B cell (primary cell): ENCODE results near the gene PAFAH1B2. TPM values are rescaled to one million over a fixed set of nuclear protein-coding genes. Genes with fewer than 3 reads are reported as not detected.

ENCODE experiments used
- ATAC-seq: fragments of 200-7000 bp; cut with Tn5 transposase; one replicate; pipeline ENCODE4 v1.10.0; 2021; ENCODE audit warnings: low read depth, mild to moderate bottlenecking, moderate number of reproducible peaks, moderate library complexity
- CTCF ChIA-PET: fragments of 350-600 bp; sonication (Branson Sonifier 250); formaldehyde crosslinking; loops from one replicate; lab custom pipeline; 2021; ENCODE audit warnings: antibody characterized with exemption, inconsistent platforms; lab: Charles Lee
- POLR2A ChIA-PET: fragments of 350-600 bp; sonication (Branson Sonifier 250); formaldehyde crosslinking; loops from one replicate; lab custom pipeline; 2021; ENCODE audit warnings: antibody characterized with exemption; lab: Charles Lee
- DNase-seq: peaks from one replicate; pipeline ENCODE4 v3.0.0; 2013
- H2AFZ ChIP-seq: 2 replicates; pipeline ENCODE4 v1.6.1; 2012; ENCODE audit warnings: mild to moderate bottlenecking, low read depth, low read length; ENCODE audit not compliant: insufficient read depth, poor library complexity, severe bottlenecking
- H3K27ac ChIP-seq, 2 donors: 1 replicate in 1 of 2; 2 replicates in 1 of 2; pipeline ENCODE4 v1.5.1; 2012 to 2013; ENCODE audit warnings: low read length in 2 of 2, mild to moderate bottlenecking in 2 of 2, moderate library complexity in 1 of 2
- H3K27me3 ChIP-seq, 4 experiments: fragments of 200-600 bp in 1 of 4; sonication (generic) in 1 of 4; replicated peaks in 1 of 4; 1 replicate in 2 of 4; 2 replicates in 2 of 4; pipeline versions ENCODE4 v1.6.1 to v1.7.0; 2013 to 2016; ENCODE audit warnings: low read length in 3 of 4, mild to moderate bottlenecking in 2 of 4, mixed read lengths in 1 of 4, moderate library complexity in 1 of 4; ENCODE audit not compliant: insufficient read depth in 4 of 4, control insufficient read depth in 3 of 4; ENCODE audit errors: control extremely low read depth in 1 of 4
- H3K36me3 ChIP-seq, 2 experiments: replicated peaks in 1 of 2; 1 replicate in 1 of 2; 2 replicates in 1 of 2; pipeline versions ENCODE4 v1.6.1 to v1.7.1; 2013; ENCODE audit warnings: low read length in 1 of 2; ENCODE audit not compliant: insufficient read depth in 2 of 2, control insufficient read depth in 1 of 2; ENCODE audit errors: control extremely low read depth in 1 of 2, extremely low read depth in 1 of 2
- H3K4me1 ChIP-seq, 2 donors: fragments of 200-600 bp in 1 of 2; sonication (generic) in 1 of 2; 1 replicate in 1 of 2; 2 replicates in 1 of 2; pipeline versions ENCODE4 v1.5.1 to v1.6.1; 2013 to 2017; ENCODE audit warnings: low read length in 2 of 2; ENCODE audit not compliant: control insufficient read depth in 2 of 2, insufficient read depth in 2 of 2
- H3K4me2 ChIP-seq: replicated peaks from 2 replicates; pipeline ENCODE3; 2012; ENCODE audit warnings: mild to moderate bottlenecking, low read depth, low read length; ENCODE audit not compliant: poor library complexity, severe bottlenecking
- H3K4me3 ChIP-seq, 5 experiments: fragments of 200-600 bp in 1 of 5; sonication (generic) in 1 of 5; 1 replicate in 3 of 5; 2 replicates in 2 of 5; pipeline versions ENCODE4 v1.5.1 to v1.7.0; 2011 to 2016; ENCODE audit warnings: low read length in 4 of 5, mild to moderate bottlenecking in 4 of 5, low read depth in 2 of 5, control low read depth in 1 of 5, moderate library complexity in 1 of 5; ENCODE audit not compliant: insufficient read depth in 1 of 5; ENCODE audit errors: control extremely low read depth in 1 of 5, extremely low read depth in 1 of 5
- H3K79me2 ChIP-seq: fragments of 200-600 bp; sonication (generic); one replicate; pipeline ENCODE4 v1.6.0; 2016; ENCODE audit warnings: low read length; ENCODE audit not compliant: control insufficient read depth, insufficient read depth
- H3K9ac ChIP-seq: fragments of 200-600 bp; sonication (generic); 2 replicates; pipeline ENCODE4 v1.6.1; 2017; ENCODE audit warnings: mild to moderate bottlenecking, low read length, moderate library complexity
- H3K9me3 ChIP-seq, 3 donors: one replicate each; pipeline versions ENCODE4 v1.6.1 to v1.7.1; 2013; ENCODE audit warnings: low read length in 2 of 3; ENCODE audit not compliant: control insufficient read depth in 2 of 3, insufficient read depth in 1 of 3; ENCODE audit errors: control extremely low read depth in 1 of 3
- H4K20me1 ChIP-seq: 2 replicates; pipeline ENCODE4 v1.6.0; 2012; ENCODE audit warnings: mild to moderate bottlenecking, low read length; ENCODE audit not compliant: insufficient read depth, control insufficient read depth, poor library complexity, severe bottlenecking
- H3K27ac Mint-ChIP-seq: one replicate; pipeline ENCODE4 v1.8.0; 2021; ENCODE audit warnings: mixed read lengths
- H3K27me3 Mint-ChIP-seq: one replicate; pipeline ENCODE4 v1.8.0; 2021; ENCODE audit warnings: mixed read lengths
- H3K4me1 Mint-ChIP-seq: one replicate; pipeline ENCODE4 v1.8.0; 2021; ENCODE audit warnings: mixed read lengths
- H3K4me3 Mint-ChIP-seq: one replicate; pipeline ENCODE4 v1.8.0; 2021; ENCODE audit warnings: mixed read lengths
- H3K9me3 Mint-ChIP-seq: one replicate; pipeline ENCODE4 v1.8.0; 2022; ENCODE audit warnings: mixed read lengths; ENCODE audit not compliant: insufficient read depth
- CTCF ChIP-seq: fragments of 200-600 bp; IDR thresholded peaks from one replicate; pipeline ENCODE4 v1.8.0; 2022; ENCODE audit warnings: antibody characterized with exemption, mild to moderate bottlenecking
- EZH2 ChIP-seq: IDR thresholded peaks from 2 replicates; pipeline ENCODE4 v1.6.1; 2012; ENCODE audit warnings: borderline replicate concordance, low read depth, mild to moderate bottlenecking, moderate library complexity, low read length; ENCODE audit not compliant: insufficient read depth, poor library complexity, severe bottlenecking
- WGBS: methylation state at CpG from one replicate; pipeline ENCODE4 v1.1.5; 2013; ENCODE audit warnings: missing lambda C conversion rate; ENCODE audit not compliant: insufficient coverage; 5-methylcytosine and 5-hydroxymethylcytosine counted together
- intact Hi-C: fragments of 100-400 bp; cut with micrococcal nuclease; formaldehyde crosslinking; loops from one replicate; pipeline ENCODE4 v1.10.0; 2022
- polyA plus RNA-seq: library from polyadenylated mRNA; depleted of rRNA; stranded (reverse); fragments of >200 nt; gene quantifications from 2 replicates; pipeline ENCODE4 v1.2.3, GENCODE V29; 2012
- total RNA-seq, 2 donors: library from RNA; stranded (reverse); fragments of 120-200 nt in 1 of 2; gene quantifications; 1 replicate in 1 of 2; 2 replicates in 1 of 2; pipeline versions ENCODE4 v1.2.3 to v1.2.4, GENCODE V29; 2013 to 2022

Gene PAFAH1B2
- total and polyA plus RNA-seq, 2 donors (not counting 1 experiment from before 2014, with no cell fraction given) = 10.7 to 103 TPM

DNA sequence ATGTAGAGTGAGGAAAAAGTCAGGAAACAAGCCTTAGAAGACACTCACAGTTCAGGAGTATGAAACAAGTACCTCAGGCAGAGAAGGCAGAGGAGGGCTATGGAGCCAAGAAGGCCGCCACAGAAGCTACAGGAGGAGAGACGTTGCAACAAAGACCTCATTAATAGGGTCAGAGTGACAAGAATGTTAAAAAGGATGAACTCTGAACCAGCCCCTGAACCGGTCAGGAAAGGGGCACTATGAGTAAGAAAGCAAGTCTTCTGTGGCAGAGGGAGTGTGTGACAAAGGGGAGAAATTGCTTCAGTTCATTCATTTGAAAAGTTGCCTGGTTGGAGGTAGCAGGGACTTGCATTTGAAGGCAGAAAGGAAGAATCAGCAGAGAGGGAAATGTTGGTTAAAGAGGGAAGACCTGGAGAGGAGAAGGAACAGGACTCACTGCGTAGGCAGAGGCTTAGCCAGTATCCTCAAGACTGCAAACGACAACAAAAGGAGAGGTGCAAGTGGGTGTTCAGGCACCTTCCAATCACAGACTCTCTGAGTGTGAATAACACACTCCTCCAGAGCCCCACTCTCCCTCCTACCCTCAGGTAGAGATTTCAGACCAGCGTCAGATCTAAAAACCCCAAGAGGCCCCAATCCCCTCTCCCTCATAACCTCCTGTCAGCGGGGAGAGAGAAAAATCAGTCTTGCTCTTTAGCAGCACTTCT is 70.5 kb downstream of the PAFAH1B2 start:
- no peak for TF ChIP-seq CTCF
- TF ChIP-seq EZH2 = no peak
- ATAC-seq (no peak), DNase-seq (no peak)
- no peaks in the 10 kb centered on the region for H3K9me3 Mint-ChIP-seq
- peaks cover 19% of the 10 kb centered on the region for H3K79me2 ChIP-seq
- H3K4me3 Mint-ChIP-seq = no peak overlapping the region
- no peaks in the 10 kb centered on the region for H3K9me3 ChIP-seq
- 94% methylated on average over 3 of the region's 7 CpGs for WGBS
- H3K9ac ChIP-seq = no peak overlapping the region
- H3K27me3 ChIP-seq = no peaks in the 10 kb centered on the region
- H4K20me1 ChIP-seq = no peaks in the 10 kb centered on the region
- H3K4me2 ChIP-seq = no peak overlapping the region
- CTCF ChIA-PET = interaction anchor here (0.7 to 19.9 kb wide), 3 partner anchors 36 to 838 kb away, joined by 4 to 309 read pairs (median 4); partner anchors contain the start of gene SIDT2
- peak overlapping the region; percentile 46 for H3K27ac Mint-ChIP-seq
- peaks cover 2% of the 10 kb centered on the region for H3K4me1 Mint-ChIP-seq
- H3K27me3 Mint-ChIP-seq = no peaks in the 10 kb centered on the region
- intact Hi-C loops = no loop called here
- H2AFZ ChIP-seq = no peak overlapping the region
- no peak overlapping the region for H3K27ac ChIP-seq
- POLR2A ChIA-PET = no interaction called here
- peaks cover 4 to 67% of the 10 kb centered on the region in 2 experiments for H3K36me3 ChIP-seq
- no peak overlapping the region for H3K4me3 ChIP-seq
- no peaks in the 10 kb centered on the region for H3K4me1 ChIP-seq
